Measurements from ENCODE around the gene FRA10AC1.

Gene FRA10AC1

GRCh38 chr10:93622942-93623341, 79.5 kb downstream of the FRA10AC1 start:
- no peak for DNase-seq

DNA sequence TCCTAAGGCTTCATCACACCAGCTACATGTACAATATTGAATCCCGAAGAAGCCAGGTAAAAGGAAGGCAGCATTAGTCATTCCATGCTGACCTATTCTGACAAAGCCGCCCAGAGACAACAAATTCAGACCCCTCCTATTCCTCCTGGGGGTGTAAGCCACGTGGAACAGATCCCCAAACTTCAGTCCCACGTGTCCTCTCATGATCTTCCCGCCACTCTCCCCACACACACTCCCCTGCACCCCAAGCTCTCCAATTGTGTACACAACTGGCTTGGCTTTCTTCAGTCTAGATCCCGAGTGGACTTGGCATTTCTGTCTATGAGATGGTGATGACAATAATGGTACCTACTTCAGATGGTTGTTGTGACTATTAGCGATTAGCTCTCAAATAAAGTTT, 81.5 kb downstream of the FRA10AC1 start:
- no peak for DNase-seq

All from NCI-H187 treated with DMSO at 0.1 percent for 48 hours (cell line).